ENCODE data around the gene SLC24A3.

DNA sequence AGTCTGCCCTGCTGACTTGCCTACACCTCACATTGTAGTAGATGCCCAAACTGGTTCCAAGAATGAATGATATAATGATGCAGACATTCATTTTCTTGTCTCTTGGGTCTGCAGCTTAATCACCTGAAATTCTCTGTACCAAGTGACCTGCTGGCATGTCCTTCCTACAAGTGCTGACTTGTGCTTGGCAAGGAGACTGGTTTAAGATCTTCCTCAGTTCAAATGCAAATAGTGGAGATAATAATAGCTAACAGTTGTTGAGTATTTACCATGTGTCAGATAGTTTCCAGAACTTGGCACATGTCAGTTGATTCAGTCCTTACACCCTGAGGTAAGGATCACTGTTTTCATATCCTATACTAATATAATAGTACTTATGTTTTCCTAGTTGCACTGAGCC, 223.4 kb downstream of the SLC24A3 start:
- TF ChIP-seq EZH2 (IDR thresholded peaks at IDR 0.05; ENCODE audit: low read length), result no peak
- TF ChIP-seq, protein P1, sequence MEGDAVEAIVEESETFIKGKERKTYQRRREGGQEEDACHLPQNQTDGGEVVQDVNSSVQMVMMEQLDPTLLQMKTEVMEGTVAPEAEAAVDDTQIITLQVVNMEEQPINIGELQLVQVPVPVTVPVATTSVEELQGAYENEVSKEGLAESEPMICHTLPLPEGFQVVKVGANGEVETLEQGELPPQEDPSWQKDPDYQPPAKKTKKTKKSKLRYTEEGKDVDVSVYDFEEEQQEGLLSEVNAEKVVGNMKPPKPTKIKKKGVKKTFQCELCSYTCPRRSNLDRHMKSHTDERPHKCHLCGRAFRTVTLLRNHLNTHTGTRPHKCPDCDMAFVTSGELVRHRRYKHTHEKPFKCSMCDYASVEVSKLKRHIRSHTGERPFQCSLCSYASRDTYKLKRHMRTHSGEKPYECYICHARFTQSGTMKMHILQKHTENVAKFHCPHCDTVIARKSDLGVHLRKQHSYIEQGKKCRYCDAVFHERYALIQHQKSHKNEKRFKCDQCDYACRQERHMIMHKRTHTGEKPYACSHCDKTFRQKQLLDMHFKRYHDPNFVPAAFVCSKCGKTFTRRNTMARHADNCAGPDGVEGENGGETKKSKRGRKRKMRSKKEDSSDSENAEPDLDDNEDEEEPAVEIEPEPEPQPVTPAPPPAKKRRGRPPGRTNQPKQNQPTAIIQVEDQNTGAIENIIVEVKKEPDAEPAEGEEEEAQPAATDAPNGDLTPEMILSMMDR (optimal IDR thresholded peaks at IDR 0.05 in 1 of 3, IDR thresholded peaks at IDR 0.05 in 1 of 3, conservative IDR thresholded peaks at IDR 0.05 in 1 of 3; ENCODE audit: extremely low read depth in 1 of 3, insufficient read depth in 2 of 3, low read length in 3 of 3), result no peak
